Endodermal cell (in vitro differentiated cells): Measurements from ENCODE around the gene SNRNP70. TPM values are rescaled to one million over a fixed set of nuclear protein-coding genes. Genes with fewer than 3 reads are reported as not detected.

Source experiments
- DNase-seq: peaks from one replicate; pipeline ENCODE4 v3.0.0-alpha.2; 2017
- H3K27ac ChIP-seq: 2 replicates; pipeline ENCODE4 v1.5.1; 2013; ENCODE audit warnings: mild to moderate bottlenecking, low read depth, low read length, moderate library complexity
- H3K27me3 ChIP-seq: 2 replicates; pipeline ENCODE4 v1.6.1; 2013; ENCODE audit warnings: mild to moderate bottlenecking, low read length, moderate library complexity; ENCODE audit not compliant: insufficient read depth, control insufficient read depth, poor library complexity, severe bottlenecking
- H3K36me3 ChIP-seq: 2 replicates; pipeline ENCODE4 v1.7.0; 2013; ENCODE audit warnings: mild to moderate bottlenecking, low read length, moderate library complexity; ENCODE audit not compliant: control insufficient read depth, insufficient read depth
- H3K4me1 ChIP-seq: one replicate; pipeline ENCODE4 v1.7.0; 2013; ENCODE audit warnings: low read length; ENCODE audit not compliant: control insufficient read depth, insufficient read depth
- H3K4me3 ChIP-seq: 2 replicates; pipeline ENCODE4 v1.5.1; 2013; ENCODE audit warnings: mild to moderate bottlenecking, low read length, moderate library complexity
- H3K9ac ChIP-seq: 2 replicates; pipeline ENCODE4 v1.6.1; 2013; ENCODE audit warnings: mild to moderate bottlenecking, low read length, moderate library complexity; ENCODE audit not compliant: poor library complexity, severe bottlenecking; ENCODE audit errors: extremely low read depth
- H3K9me3 ChIP-seq: 2 replicates; pipeline ENCODE4 v1.6.1; 2013; ENCODE audit warnings: mild to moderate bottlenecking, low read length, moderate library complexity; ENCODE audit not compliant: control insufficient read depth
- H3K27ac Mint-ChIP-seq: 2 replicates; pipeline ENCODE4 v1.8.0; 2020; ENCODE audit warnings: mixed read lengths
- H3K27me3 Mint-ChIP-seq: 2 replicates; pipeline ENCODE4 v1.8.0; 2021; ENCODE audit warnings: mild to moderate bottlenecking, mixed read lengths; ENCODE audit not compliant: insufficient read depth
- H3K36me3 Mint-ChIP-seq: 2 replicates; pipeline ENCODE4 v1.8.0; 2020; ENCODE audit warnings: low read depth, mixed read lengths
- H3K4me1 Mint-ChIP-seq: 2 replicates; pipeline ENCODE4 v1.8.0; 2020; ENCODE audit warnings: mixed read lengths
- H3K4me3 Mint-ChIP-seq: 2 replicates; pipeline ENCODE4 v1.8.0; 2020; ENCODE audit warnings: mild to moderate bottlenecking, moderate library complexity, mixed read lengths
- H3K9me3 Mint-ChIP-seq: 2 replicates; pipeline ENCODE4 v1.8.0; 2020; ENCODE audit warnings: mild to moderate bottlenecking, mixed read lengths
- CTCF ChIP-seq: fragments of 200-600 bp; sonication (generic); conservative IDR thresholded peaks from 2 replicates; pipeline ENCODE4 v1.5.0; 2021; ENCODE audit warnings: antibody characterized with exemption, mild to moderate bottlenecking
- WGBS, 2 experiments: methylation state at CpG; one replicate each; pipeline versions ENCODE4 v1.1.5 to v1.1.7; 2013; ENCODE audit warnings: missing lambda C conversion rate in 2 of 2, mixed read lengths in 1 of 2; ENCODE audit not compliant: insufficient coverage in 1 of 2, insufficient read length in 1 of 2; 5-methylcytosine and 5-hydroxymethylcytosine counted together
- total RNA-seq, 2 donors: library from RNA; stranded (reverse); fragmentation: NEBNext Ultra II Directional in 1 of 2; extraction: Animal tissue kit (Norgen Biotek cat#: 25700) in 1 of 2; gene quantifications; 2 replicates in 1 of 2; 3 replicates in 1 of 2; pipeline ENCODE4 v1.2.1, GENCODE V29; 2021

The SNRNP70 gene
- total RNA-seq, 2 donors from 2014 or later, result 284 to 292 TPM

- Mint-ChIP-seq H3K27ac (no peak overlapping the region), H3K36me3 (no peaks in the 10 kb centered on the region), H3K4me1 (peaks cover 10% of the 10 kb centered on the region), H3K9me3 (no peaks in the 10 kb centered on the region), H3K4me3 (no peak overlapping the region), H3K27me3 (peaks cover 81% of the 10 kb centered on the region)
- Histone ChIP-seq H3K9me3 (no peaks in the 10 kb centered on the region), H3K27me3 (peaks cover 38% of the 10 kb centered on the region), H3K27ac (no peak overlapping the region), H3K4me1 (no peaks in the 10 kb centered on the region), H3K4me3 (no peak overlapping the region), H3K9ac (no peak overlapping the region), H3K36me3 (no peaks in the 10 kb centered on the region)
- no peak for DNase-seq
- TF ChIP-seq CTCF, result no peak
- 88 to 96% methylated on average over 7 to 25 of the region's 25 CpGs for WGBS, 2 experiments
Observed at GRCh38 chr19:49061445-49061844, 23.8 kb upstream of the SNRNP70 start.

GRCh38 chr19:49064029-49064629 is 21.1 kb upstream of the SNRNP70 start:
- no peaks in the 10 kb centered on the region for H3K36me3 ChIP-seq
- peak overlapping the region; percentile 71 for H3K4me3 ChIP-seq
- Mint-ChIP-seq H3K4me3 (peak overlapping the region; percentile 49), H3K27me3 (peaks cover 81% of the 10 kb centered on the region), H3K4me1 (peaks cover 4% of the 10 kb centered on the region), H3K36me3 (no peaks in the 10 kb centered on the region), H3K27ac (no peak overlapping the region), H3K9me3 (no peaks in the 10 kb centered on the region)
- no peaks in the 10 kb centered on the region for H3K4me1 ChIP-seq
- H3K9ac ChIP-seq, result no peak overlapping the region
- no peak overlapping the region for H3K27ac ChIP-seq
- DNase-seq, result peak; percentile 72
- H3K9me3 ChIP-seq, result no peaks in the 10 kb centered on the region
- peaks cover 34% of the 10 kb centered on the region for H3K27me3 ChIP-seq
- 79 to 84% methylated on average over 5 to 10 of the region's 10 CpGs for WGBS, 2 experiments
- TF ChIP-seq CTCF, result no peak

- H3K9me3 ChIP-seq, result no peaks in the 10 kb centered on the region
- H3K27ac ChIP-seq, result no peak within 1 kb of the TSS
- peak; percentile 92 for DNase-seq
- H3K4me1 Mint-ChIP-seq, result peaks cover 4% of the 10 kb centered on the region
- peak within 1 kb of the TSS; percentile 71 for H3K4me3 ChIP-seq
- no peak within 1 kb of the TSS for H3K9ac ChIP-seq
- WGBS, 2 experiments, result 7 to 8% methylated on average over 11 to 53 of the region's 53 CpGs
- H3K27ac Mint-ChIP-seq, result peak within 1 kb of the TSS; percentile 2
- peaks cover 82% of the 10 kb centered on the region for H3K27me3 Mint-ChIP-seq
- peak; percentile 12 for TF ChIP-seq CTCF
- H3K9me3 Mint-ChIP-seq, result no peaks in the 10 kb centered on the region
- peak within 1 kb of the TSS; percentile 49 for H3K4me3 Mint-ChIP-seq
- no peaks in the 10 kb centered on the region for H3K36me3 ChIP-seq
- no peaks in the 10 kb centered on the region for H3K36me3 Mint-ChIP-seq
- no peaks in the 10 kb centered on the region for H3K4me1 ChIP-seq
- H3K27me3 ChIP-seq, result peaks cover 36% of the 10 kb centered on the region
Observed at GRCh38 chr19:49064768-49065611, 20.3 kb upstream of the SNRNP70 start, which contains the start of gene NTF4. TSS of gene NTF4 (minus strand) at chr19:49064818. CDS start at chr19:49061997, 2,821 bp downstream.
